Measurements from ENCODE around the gene SLC36A4. TPM values are rescaled to one million over a fixed set of nuclear protein-coding genes. Genes with fewer than 3 reads are reported as not detected.

SLC36A4 gene
- total RNA-seq, 2 donors from 2014 or later, result 9.5 to 15.1 TPM

DNA sequence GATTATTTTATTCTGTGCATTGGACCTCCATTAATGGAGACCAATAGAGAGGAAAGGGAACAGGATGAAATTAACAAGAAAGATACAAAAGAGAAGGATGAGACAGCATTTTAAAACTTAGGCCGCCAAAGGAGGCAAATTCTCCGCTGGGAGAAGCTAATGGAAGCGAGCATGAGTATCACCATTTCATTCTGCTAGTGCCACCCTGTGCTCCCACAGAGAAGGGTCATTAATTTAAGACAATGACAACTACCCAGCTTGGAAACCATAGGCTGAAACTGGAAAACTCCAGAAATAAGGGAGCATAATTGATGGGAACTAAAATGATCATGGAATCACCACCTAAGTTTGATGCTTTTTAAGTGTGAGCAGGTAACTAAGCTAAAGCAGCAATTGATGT lies 69.2 kb downstream of the SLC36A4 start:
- Histone ChIP-seq H3K27me3 (no peaks in the 10 kb centered on the region), H3K9ac (ENCODE audit: low read depth in 2 of 2, low read length in 2 of 2) (no peak overlapping the region), H3K36me3 (no peaks in the 10 kb centered on the region), H3K9me3 (no peaks in the 10 kb centered on the region), H3K4me3 (no peak overlapping the region), H3K27ac (no peak overlapping the region), H3K4me1 (no peaks in the 10 kb centered on the region)
- intact Hi-C loops (cut with DNase I), result no loop called here
- DNase-seq, result no peak
- TF ChIP-seq, protein P1, sequence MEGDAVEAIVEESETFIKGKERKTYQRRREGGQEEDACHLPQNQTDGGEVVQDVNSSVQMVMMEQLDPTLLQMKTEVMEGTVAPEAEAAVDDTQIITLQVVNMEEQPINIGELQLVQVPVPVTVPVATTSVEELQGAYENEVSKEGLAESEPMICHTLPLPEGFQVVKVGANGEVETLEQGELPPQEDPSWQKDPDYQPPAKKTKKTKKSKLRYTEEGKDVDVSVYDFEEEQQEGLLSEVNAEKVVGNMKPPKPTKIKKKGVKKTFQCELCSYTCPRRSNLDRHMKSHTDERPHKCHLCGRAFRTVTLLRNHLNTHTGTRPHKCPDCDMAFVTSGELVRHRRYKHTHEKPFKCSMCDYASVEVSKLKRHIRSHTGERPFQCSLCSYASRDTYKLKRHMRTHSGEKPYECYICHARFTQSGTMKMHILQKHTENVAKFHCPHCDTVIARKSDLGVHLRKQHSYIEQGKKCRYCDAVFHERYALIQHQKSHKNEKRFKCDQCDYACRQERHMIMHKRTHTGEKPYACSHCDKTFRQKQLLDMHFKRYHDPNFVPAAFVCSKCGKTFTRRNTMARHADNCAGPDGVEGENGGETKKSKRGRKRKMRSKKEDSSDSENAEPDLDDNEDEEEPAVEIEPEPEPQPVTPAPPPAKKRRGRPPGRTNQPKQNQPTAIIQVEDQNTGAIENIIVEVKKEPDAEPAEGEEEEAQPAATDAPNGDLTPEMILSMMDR (IDR thresholded peaks at IDR 0.05), result no peak

DNA sequence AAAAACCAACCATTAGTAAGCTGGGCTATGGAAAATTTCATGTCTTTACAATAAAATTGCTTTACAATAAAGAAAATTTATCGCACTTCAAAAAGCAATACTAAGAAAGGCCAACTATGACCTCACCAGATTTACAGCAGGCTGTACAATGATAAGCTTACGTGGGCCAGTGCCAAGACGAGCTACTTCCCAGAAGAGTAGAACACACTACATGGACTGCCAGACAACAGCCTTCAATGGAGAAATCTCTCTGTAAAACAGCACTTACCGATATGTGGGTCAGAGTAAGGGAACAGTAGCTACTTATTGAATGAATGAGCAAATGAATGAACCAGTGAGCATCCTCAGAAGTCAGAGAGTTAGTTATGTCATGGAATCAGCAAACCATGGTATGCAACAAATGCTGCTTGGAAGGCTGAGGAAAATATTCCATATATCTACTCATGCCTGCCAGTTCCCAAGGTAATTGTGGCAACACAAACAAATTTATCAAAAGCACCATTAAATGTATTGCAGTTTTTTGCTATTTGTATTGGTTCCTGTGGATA lies 74.4 kb downstream of the SLC36A4 start:
- H3K9ac ChIP-seq (ENCODE audit: low read depth in 2 of 2, low read length in 2 of 2), result no peak overlapping the region
- H3K4me3 ChIP-seq, result no peak overlapping the region
- TF ChIP-seq, protein P1 (IDR thresholded peaks at IDR 0.05), result no peak
- no peaks in the 10 kb centered on the region for H3K9me3 ChIP-seq
- no peaks in the 10 kb centered on the region for H3K4me1 ChIP-seq
- H3K36me3 ChIP-seq, result no peaks in the 10 kb centered on the region
- intact Hi-C loops (cut with DNase I), result no loop called here
- peak; percentile 89 for DNase-seq
- peak overlapping the region; percentile 35 for H3K27ac ChIP-seq
- H3K27me3 ChIP-seq, result no peaks in the 10 kb centered on the region

DNA sequence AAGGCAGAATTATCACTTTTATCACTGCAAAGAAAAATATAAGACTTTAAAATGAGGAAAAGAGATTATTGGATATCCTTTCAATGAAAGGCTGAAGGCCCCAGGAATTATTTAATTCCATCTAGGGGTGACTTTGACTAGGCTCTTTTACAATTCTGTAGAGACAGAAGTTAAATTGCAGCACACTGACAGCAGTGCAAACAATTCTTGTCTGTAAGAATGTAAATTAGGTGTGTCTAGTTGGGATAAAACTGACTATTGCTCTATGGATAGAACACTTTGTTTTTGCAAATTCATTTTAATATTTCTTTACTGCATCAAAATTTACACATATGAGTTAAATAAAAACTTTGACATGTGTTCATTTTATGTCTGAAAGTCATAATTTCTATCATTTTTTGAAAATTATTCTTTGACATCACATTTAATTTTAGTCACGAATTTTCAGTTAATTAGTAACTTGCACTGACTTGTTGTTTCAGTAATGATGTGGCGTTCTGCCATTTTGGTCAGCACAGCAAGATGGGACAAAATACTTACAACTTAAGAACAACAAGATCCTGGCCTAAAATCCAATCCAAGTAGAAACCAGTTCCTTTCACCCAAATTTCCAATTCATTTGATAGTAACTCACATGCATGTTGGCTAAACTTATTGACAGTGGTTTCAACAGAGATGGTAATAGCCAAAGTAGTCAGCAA lies 75.1 kb downstream of the SLC36A4 start:
- H3K27ac ChIP-seq, result peak overlapping the region; percentile 35
- H3K9ac ChIP-seq (ENCODE audit: low read depth in 2 of 2, low read length in 2 of 2), result no peak overlapping the region

DNA sequence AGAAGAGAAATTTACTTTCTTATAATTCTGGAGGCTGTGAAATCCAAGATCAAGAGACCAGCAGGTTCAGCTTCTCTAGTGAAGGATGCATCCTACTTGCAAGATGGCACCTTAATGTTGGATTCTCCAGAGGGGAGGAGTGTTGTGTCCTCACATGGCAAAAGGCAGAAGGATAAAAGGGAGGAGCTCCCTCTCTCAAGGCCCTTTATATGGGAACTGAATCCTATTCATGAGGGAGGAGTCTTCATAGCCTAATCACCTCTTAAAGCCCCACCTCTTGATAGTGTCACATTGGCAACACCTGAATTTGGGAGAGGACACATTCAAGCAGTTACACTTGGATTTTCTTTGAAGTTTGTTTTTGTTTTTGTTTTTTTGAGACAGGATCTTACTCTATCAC lies 79.5 kb downstream of the SLC36A4 start:
- no peak for DNase-seq
- intact Hi-C loops (cut with DNase I), result no loop called here
- no peaks in the 10 kb centered on the region for H3K36me3 ChIP-seq

More for the DNA sequence above, 75.1 kb downstream of the SLC36A4 start:
- TF ChIP-seq, protein P1 (IDR thresholded peaks at IDR 0.05), result no peak
- Histone ChIP-seq H3K27me3 (no peaks in the 10 kb centered on the region), H3K36me3 (no peaks in the 10 kb centered on the region), H3K4me3 (no peak overlapping the region), H3K4me1 (no peaks in the 10 kb centered on the region), H3K9me3 (no peaks in the 10 kb centered on the region)
- no peak for DNase-seq
- intact Hi-C loops (cut with DNase I), result no loop called here

DNA sequence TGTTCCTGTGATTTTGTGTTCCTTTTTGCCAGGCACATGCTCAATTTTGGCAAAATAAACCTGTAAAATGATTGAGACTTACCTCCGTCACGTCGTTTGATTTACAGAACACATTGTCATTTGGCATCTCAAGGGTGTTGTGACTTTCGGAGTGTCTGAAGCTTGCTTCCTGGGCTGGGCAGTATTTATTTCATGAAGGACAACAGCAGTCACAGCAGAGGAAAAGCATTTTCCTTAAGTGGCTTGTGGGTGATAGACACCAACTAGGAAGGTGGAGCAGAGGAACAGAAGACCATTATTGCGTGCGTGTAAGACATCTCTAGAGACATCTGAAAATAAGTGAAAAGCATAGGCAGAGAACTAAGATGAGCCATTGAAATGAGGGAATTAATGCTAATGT lies 80.2 kb downstream of the SLC36A4 start:
- H3K9me3 ChIP-seq, result no peaks in the 10 kb centered on the region
- no peak overlapping the region for H3K27ac ChIP-seq
- H3K4me3 ChIP-seq, result no peak overlapping the region

More for the DNA sequence above, 79.5 kb downstream of the SLC36A4 start:
- H3K9me3 ChIP-seq, result no peaks in the 10 kb centered on the region
- no peaks in the 10 kb centered on the region for H3K27me3 ChIP-seq
- no peak overlapping the region for H3K9ac ChIP-seq (ENCODE audit: low read depth in 2 of 2, low read length in 2 of 2)
- H3K4me1 ChIP-seq, result no peaks in the 10 kb centered on the region
- no peak overlapping the region for H3K4me3 ChIP-seq
- no peak overlapping the region for H3K27ac ChIP-seq
- TF ChIP-seq, protein P1 (IDR thresholded peaks at IDR 0.05), result no peak

More for the DNA sequence above, 80.2 kb downstream of the SLC36A4 start:
- no peak for DNase-seq
- TF ChIP-seq, protein P1 (IDR thresholded peaks at IDR 0.05), result no peak
- Histone ChIP-seq H3K9ac (ENCODE audit: low read depth in 2 of 2, low read length in 2 of 2) (no peak overlapping the region), H3K27me3 (no peaks in the 10 kb centered on the region), H3K36me3 (no peaks in the 10 kb centered on the region), H3K4me1 (no peaks in the 10 kb centered on the region)
- intact Hi-C loops (cut with DNase I), result no loop called here

Measured in colonic mucosa (tissue), 4 donors.